Activated CD8-positive, alpha-beta memory T cell treated with anti-CD3 and anti-CD28 coated beads for 48 hours (primary cell): Measurements from ENCODE around the gene CHD1.
"Not testable (repeated sequence)": the region's sequence is repeated elsewhere in the genome, so short reads cannot be mapped to it uniquely, and the experiment has no call there.

Experiments
- DNase-seq, 3 experiments: peaks; one replicate each; pipeline ENCODE4 v3.0.0-alpha.2; 2020; ENCODE audit warnings: low read depth in 2 of 3, low spot score in 2 of 3

The CHD1 gene

GRCh38 chr5:98928873-98929709 lies at the start of gene CHD1:
TSS of gene CHD1 (minus strand) at chr5:98929007. CDS start at chr5:98926386, 2,621 bp downstream.
- DNase-seq: peak; percentile 75 to 90 (median 85)

- DNase-seq: no peak
Measured at GRCh38 chr5:98978528-98978927, 49.7 kb upstream of the CHD1 start.

- no peak for DNase-seq
Measured at GRCh38 chr5:98977723-98978122, 48.9 kb upstream of the CHD1 start.

GRCh38 chr5:98975682-98976407 lies 47.0 kb upstream of the CHD1 start:
- DNase-seq: no peak

- no peak for DNase-seq
Measured at GRCh38 chr5:98975223-98975622, 46.4 kb upstream of the CHD1 start.

- no peak for DNase-seq
Measured at GRCh38 chr5:98969400-98969799, 40.6 kb upstream of the CHD1 start.

GRCh38 chr5:98968056-98968564 lies 39.3 kb upstream of the CHD1 start:
- no peak for DNase-seq

GRCh38 chr5:98965226-98965625 lies 36.4 kb upstream of the CHD1 start:
- no peak for DNase-seq

- DNase-seq: no peak
Measured at GRCh38 chr5:98964621-98965020, 35.8 kb upstream of the CHD1 start.

GRCh38 chr5:98963019-98963418 lies 34.2 kb upstream of the CHD1 start:
- DNase-seq: no peak

- DNase-seq: no peak
Measured at GRCh38 chr5:98962587-98962986, 33.8 kb upstream of the CHD1 start.

- DNase-seq: no peak
Measured at GRCh38 chr5:98961665-98962344, 33.0 kb upstream of the CHD1 start.

- DNase-seq: no peak
Measured at GRCh38 chr5:98957307-98957706, 28.5 kb upstream of the CHD1 start.

GRCh38 chr5:98955888-98956287 lies 27.1 kb upstream of the CHD1 start:
- DNase-seq: not testable (repeated sequence)

GRCh38 chr5:98955471-98955870 lies 26.7 kb upstream of the CHD1 start:
- DNase-seq: not testable (repeated sequence)

GRCh38 chr5:98954392-98955028 lies 25.7 kb upstream of the CHD1 start:
- no peak for DNase-seq

GRCh38 chr5:98942847-98943246 lies 14.0 kb upstream of the CHD1 start:
- DNase-seq: no peak

- DNase-seq: no peak
Measured at GRCh38 chr5:98941131-98941883, 12.5 kb upstream of the CHD1 start.

- DNase-seq: no peak
Measured at GRCh38 chr5:98940581-98940980, 11.8 kb upstream of the CHD1 start.

- DNase-seq: no peak
Measured at GRCh38 chr5:98938464-98938863, 9.7 kb upstream of the CHD1 start.
